K562 (cell line): ENCODE data around the gene SLC35F5. TPM values are rescaled to one million over a fixed set of nuclear protein-coding genes. Genes with fewer than 3 reads are reported as not detected.
A peak's percentile ranks its signal among the peaks of the same experiment; 100 is the strongest.

Source experiments
- DNMT1 ChIP-seq: fragments of 450-650 bp; IDR thresholded peaks from 2 replicates; pipeline ENCODE4 v1.6.1; 2016; ENCODE audit warnings: antibody characterized with exemption, mild to moderate bottlenecking
- GABPB1 ChIP-seq: sonication (generic); formaldehyde crosslinking; IDR thresholded peaks from 2 replicates; pipeline ENCODE4 v1.8.0; 2022; ENCODE audit warnings: mild to moderate bottlenecking, missing genetic modification reagents
- RBM34 ChIP-seq: fragments of 200-400 bp; formaldehyde crosslinking; IDR thresholded peaks from 2 replicates; pipeline ENCODE4 v1.6.1; 2018; ENCODE audit warnings: low read length, borderline replicate concordance; ENCODE audit not compliant: insufficient read depth
- TAF7 ChIP-seq: fragments of 450-650 bp; IDR thresholded peaks from 2 replicates; pipeline ENCODE4 v1.6.1; 2016; ENCODE audit warnings: missing genetic modification characterization, missing compliant biosample characterization
- TRIM24 ChIP-seq, 2 experiments: fragments of 450-650 bp; IDR thresholded peaks; 2 replicates each; pipeline ENCODE4 v1.6.1; 2016
- ZNF174 ChIP-seq: fragments of 250-450 bp; sonication (Bioruptor Pico); IDR thresholded peaks from 2 replicates; pipeline ENCODE4 v1.4.0; 2020; ENCODE audit warnings: mild to moderate bottlenecking
- ZNF217 ChIP-seq: sonication (generic); formaldehyde crosslinking; IDR thresholded peaks from 2 replicates; pipeline ENCODE4 v1.8.0; 2022; ENCODE audit warnings: mild to moderate bottlenecking, missing genetic modification reagents
- polyA plus RNA-seq, 8 experiments: library from polyadenylated mRNA; depleted of rRNA in 4 of 8; stranded (reverse) in 5 of 8; unstranded in 3 of 8; fragments of >200 nt; fragmentation: Nextera tagmentation in 2 of 8; fragmentation: Illumina TruSeq in 1 of 8; extraction: Ambion mirVana in 2 of 8; extraction: Trizol in 1 of 8; gene quantifications; 2 replicates each; pipeline versions ENCODE4 v1.2.1 to v1.2.3, GENCODE V29; 2011 to 2014; ENCODE audit warnings: inconsistent platforms in 1 of 8, missing spikeins in 1 of 8
- total RNA-seq, 7 experiments: library from RNA; depleted of rRNA in 6 of 7; stranded (reverse); fragments of >200 nt in 6 of 7; fragmentation: Illumina TruSeq in 2 of 7; extraction: Trizol in 2 of 7; gene quantifications; 2 replicates each; pipeline versions ENCODE4 v1.2.1 to v1.2.3, GENCODE V29; 2011 to 2021; ENCODE audit warnings: low replicate concordance in 1 of 7
- TF ChIP-seq, protein P1 (sequence below), 3 experiments: fragments of 200-800 bp in 1 of 3; sonication (Bioruptor generic) in 1 of 3; sonication (generic) in 1 of 3; formaldehyde crosslinking in 1 of 3; IDR thresholded peaks; 2 replicates each; pipeline versions ENCODE4 v1.6.1 to v1.8.0; 2016 to 2022; ENCODE audit warnings: mild to moderate bottlenecking in 2 of 3, missing compliant biosample characterization in 2 of 3, missing genetic modification characterization in 2 of 3, missing genetic modification reagents in 1 of 3
- TF ChIP-seq, protein P2 (sequence below): fragments of 200-800 bp; sonication (Bioruptor generic); IDR thresholded peaks from 2 replicates; pipeline ENCODE4 v1.6.1; 2017; ENCODE audit warnings: missing genetic modification characterization, missing compliant biosample characterization
- TF ChIP-seq, protein P3 (sequence below): fragments of 250-450 bp; sonication (Bioruptor Pico); IDR thresholded peaks from 2 replicates; pipeline ENCODE4 v1.4.0; 2020; ENCODE audit warnings: mild to moderate bottlenecking, moderate library complexity
- TF ChIP-seq, protein P4 (sequence below), 2 experiments: fragments of 450-650 bp; formaldehyde crosslinking in 1 of 2; IDR thresholded peaks; 2 replicates each; pipeline versions ENCODE4 v1.4.0 to v1.6.1; 2014 to 2020; ENCODE audit warnings: mild to moderate bottlenecking in 2 of 2, borderline replicate concordance in 1 of 2, low read depth in 1 of 2
- TF ChIP-seq, protein P5 (sequence below): fragments of 250-450 bp; sonication (Bioruptor Pico); IDR thresholded peaks from 2 replicates; pipeline ENCODE4 v1.5.1; 2021; ENCODE audit warnings: mild to moderate bottlenecking

Gene SLC35F5
- total and polyA plus RNA-seq, 9 of the 15 experiments (the other 6 are each of a cell fraction or from before 2014, with no cell fraction given), result 4.9 to 50.7 (median 30.5) TPM

- TF ChIP-seq, protein P1, sequence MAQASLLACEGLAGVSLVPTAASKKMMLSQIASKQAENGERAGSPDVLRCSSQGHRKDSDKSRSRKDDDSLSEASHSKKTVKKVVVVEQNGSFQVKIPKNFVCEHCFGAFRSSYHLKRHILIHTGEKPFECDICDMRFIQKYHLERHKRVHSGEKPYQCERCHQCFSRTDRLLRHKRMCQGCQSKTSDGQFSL (CRISPR knock-in tag; IDR thresholded peaks at IDR 0.05), result peak; percentile 72; the same call in 1 of the 2 replicates
- TF ChIP-seq, protein P1 (tag; IDR thresholded peaks at IDR 0.05), result no peak
- TF ChIP-seq TAF7 (peak; percentile 84), TRIM24 (IDR thresholded peaks at IDR 0.05) (peak; percentile 23 to 28; a peak in 2 of 4 replicates), DNMT1 (no peak), ZNF217 (CRISPR knock-in tag) (no peak), ZNF174 (CRISPR knock-in tag) (no peak), GABPB1 (peak; percentile 87), RBM34 (no peak)
- TF ChIP-seq, protein P2, sequence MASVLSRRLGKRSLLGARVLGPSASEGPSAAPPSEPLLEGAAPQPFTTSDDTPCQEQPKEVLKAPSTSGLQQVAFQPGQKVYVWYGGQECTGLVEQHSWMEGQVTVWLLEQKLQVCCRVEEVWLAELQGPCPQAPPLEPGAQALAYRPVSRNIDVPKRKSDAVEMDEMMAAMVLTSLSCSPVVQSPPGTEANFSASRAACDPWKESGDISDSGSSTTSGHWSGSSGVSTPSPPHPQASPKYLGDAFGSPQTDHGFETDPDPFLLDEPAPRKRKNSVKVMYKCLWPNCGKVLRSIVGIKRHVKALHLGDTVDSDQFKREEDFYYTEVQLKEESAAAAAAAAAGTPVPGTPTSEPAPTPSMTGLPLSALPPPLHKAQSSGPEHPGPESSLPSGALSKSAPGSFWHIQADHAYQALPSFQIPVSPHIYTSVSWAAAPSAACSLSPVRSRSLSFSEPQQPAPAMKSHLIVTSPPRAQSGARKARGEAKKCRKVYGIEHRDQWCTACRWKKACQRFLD (CRISPR knock-in tag), result peak; percentile 74
- TF ChIP-seq, protein P3, sequence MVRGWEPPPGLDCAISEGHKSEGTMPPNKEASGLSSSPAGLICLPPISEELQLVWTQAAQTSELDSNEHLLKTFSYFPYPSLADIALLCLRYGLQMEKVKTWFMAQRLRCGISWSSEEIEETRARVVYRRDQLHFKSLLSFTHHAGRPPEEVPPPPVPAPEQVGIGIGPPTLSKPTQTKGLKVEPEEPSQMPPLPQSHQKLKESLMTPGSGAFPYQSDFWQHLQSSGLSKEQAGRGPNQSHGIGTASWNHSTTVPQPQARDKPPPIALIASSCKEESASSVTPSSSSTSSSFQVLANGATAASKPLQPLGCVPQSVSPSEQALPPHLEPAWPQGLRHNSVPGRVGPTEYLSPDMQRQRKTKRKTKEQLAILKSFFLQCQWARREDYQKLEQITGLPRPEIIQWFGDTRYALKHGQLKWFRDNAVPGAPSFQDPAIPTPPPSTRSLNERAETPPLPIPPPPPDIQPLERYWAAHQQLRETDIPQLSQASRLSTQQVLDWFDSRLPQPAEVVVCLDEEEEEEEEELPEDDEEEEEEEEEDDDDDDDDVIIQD (CRISPR knock-in tag), result 0 out of 2 replicates have a peak, but pooled peaks have one; percentile 63
- TF ChIP-seq, protein P4, sequence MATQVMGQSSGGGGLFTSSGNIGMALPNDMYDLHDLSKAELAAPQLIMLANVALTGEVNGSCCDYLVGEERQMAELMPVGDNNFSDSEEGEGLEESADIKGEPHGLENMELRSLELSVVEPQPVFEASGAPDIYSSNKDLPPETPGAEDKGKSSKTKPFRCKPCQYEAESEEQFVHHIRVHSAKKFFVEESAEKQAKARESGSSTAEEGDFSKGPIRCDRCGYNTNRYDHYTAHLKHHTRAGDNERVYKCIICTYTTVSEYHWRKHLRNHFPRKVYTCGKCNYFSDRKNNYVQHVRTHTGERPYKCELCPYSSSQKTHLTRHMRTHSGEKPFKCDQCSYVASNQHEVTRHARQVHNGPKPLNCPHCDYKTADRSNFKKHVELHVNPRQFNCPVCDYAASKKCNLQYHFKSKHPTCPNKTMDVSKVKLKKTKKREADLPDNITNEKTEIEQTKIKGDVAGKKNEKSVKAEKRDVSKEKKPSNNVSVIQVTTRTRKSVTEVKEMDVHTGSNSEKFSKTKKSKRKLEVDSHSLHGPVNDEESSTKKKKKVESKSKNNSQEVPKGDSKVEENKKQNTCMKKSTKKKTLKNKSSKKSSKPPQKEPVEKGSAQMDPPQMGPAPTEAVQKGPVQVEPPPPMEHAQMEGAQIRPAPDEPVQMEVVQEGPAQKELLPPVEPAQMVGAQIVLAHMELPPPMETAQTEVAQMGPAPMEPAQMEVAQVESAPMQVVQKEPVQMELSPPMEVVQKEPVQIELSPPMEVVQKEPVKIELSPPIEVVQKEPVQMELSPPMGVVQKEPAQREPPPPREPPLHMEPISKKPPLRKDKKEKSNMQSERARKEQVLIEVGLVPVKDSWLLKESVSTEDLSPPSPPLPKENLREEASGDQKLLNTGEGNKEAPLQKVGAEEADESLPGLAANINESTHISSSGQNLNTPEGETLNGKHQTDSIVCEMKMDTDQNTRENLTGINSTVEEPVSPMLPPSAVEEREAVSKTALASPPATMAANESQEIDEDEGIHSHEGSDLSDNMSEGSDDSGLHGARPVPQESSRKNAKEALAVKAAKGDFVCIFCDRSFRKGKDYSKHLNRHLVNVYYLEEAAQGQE (IDR thresholded peaks at IDR 0.05; ENCODE audit: borderline replicate concordance), result no peak
- TF ChIP-seq, protein P4 (CRISPR knock-in tag; IDR thresholded peaks at IDR 0.05; ENCODE audit: low read depth), result 0 out of 2 replicates have a peak, but pooled peaks have one; percentile 30
- TF ChIP-seq, protein P5, sequence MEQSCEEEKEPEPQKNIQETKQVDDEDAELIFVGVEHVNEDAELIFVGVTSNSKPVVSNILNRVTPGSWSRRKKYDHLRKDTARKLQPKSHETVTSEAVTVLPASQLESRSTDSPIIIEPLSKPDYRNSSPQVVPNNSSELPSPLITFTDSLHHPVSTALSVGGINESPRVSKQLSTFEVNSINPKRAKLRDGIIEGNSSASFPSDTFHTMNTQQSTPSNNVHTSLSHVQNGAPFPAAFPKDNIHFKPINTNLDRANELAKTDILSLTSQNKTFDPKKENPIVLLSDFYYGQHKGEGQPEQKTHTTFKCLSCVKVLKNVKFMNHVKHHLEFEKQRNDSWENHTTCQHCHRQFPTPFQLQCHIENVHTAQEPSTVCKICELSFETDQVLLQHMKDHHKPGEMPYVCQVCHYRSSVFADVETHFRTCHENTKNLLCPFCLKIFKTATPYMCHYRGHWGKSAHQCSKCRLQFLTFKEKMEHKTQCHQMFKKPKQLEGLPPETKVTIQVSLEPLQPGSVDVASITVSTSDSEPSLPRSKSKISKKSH, result no peak
These were observed at the start of gene SLC35F5 (continued) for GRCh38 chr2:113756355-113757137.
